ENCODE results near the gene PRPH. TPM values are rescaled to one million over a fixed set of nuclear protein-coding genes. Genes with fewer than 3 reads are reported as not detected.

The PRPH gene
- total and polyA plus RNA-seq, 2 of the 8 experiments (the other 6 are each of a cell fraction or from before 2014, with no cell fraction given): 0.79 to 1.4 TPM

DNA sequence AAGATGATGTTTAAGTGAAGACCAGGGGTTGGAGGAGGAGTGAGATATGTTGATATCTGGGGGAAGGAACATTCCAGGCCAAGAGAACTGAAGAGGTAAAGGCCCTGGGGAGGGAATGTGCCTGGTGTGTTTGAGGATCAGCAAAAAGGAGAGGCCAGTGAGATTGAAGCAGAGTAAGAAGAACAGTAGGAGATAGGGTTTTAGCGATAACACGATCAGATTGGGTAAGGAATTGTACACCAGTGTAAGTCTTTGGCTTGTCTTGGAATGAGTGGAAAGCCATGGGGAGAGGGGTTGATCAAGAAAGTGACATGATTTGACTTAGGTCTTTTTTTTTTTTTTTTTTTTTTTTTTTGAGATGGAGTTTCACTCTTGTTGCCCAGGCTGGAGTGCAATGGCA, 32.9 kb downstream of the PRPH start (continued):
- TF ChIP-seq CBX8 (IDR thresholded peaks at IDR 0.05; ENCODE audit: borderline replicate concordance, low read depth, low read length) (no peak), RFX5 (IDR thresholded peaks at IDR 0.05; ENCODE audit: borderline replicate concordance, low read depth, low read length) (no peak), SUZ12 (IDR thresholded peaks at IDR 0.05; ENCODE audit: low read length) (no peak), RAD21 (IDR thresholded peaks at IDR 0.05 in 1 of 2, conservative IDR thresholded peaks at IDR 0.05 in 1 of 2; ENCODE audit: low read depth in 2 of 2, low read length in 2 of 2) (no peak), RNF2 (IDR thresholded peaks at IDR 0.05; ENCODE audit: borderline replicate concordance, low read depth, low read length, missing control alignments, poor library complexity, severe bottlenecking) (no peak), MAFK (IDR thresholded peaks at IDR 0.05; ENCODE audit: low read depth, low read length) (no peak)

All from H1 (cell line).